Measurements from ENCODE around the gene MAD2L1. TPM values are rescaled to one million over a fixed set of nuclear protein-coding genes. Genes with fewer than 3 reads are reported as not detected.
"Not testable (repeated sequence)": the region's sequence is repeated elsewhere in the genome, so short reads cannot be mapped to it uniquely, and the experiment has no call there.

Gene MAD2L1
- total RNA-seq, result 10 to 100 TPM; 68.4 to 68.5 TPM

DNA sequence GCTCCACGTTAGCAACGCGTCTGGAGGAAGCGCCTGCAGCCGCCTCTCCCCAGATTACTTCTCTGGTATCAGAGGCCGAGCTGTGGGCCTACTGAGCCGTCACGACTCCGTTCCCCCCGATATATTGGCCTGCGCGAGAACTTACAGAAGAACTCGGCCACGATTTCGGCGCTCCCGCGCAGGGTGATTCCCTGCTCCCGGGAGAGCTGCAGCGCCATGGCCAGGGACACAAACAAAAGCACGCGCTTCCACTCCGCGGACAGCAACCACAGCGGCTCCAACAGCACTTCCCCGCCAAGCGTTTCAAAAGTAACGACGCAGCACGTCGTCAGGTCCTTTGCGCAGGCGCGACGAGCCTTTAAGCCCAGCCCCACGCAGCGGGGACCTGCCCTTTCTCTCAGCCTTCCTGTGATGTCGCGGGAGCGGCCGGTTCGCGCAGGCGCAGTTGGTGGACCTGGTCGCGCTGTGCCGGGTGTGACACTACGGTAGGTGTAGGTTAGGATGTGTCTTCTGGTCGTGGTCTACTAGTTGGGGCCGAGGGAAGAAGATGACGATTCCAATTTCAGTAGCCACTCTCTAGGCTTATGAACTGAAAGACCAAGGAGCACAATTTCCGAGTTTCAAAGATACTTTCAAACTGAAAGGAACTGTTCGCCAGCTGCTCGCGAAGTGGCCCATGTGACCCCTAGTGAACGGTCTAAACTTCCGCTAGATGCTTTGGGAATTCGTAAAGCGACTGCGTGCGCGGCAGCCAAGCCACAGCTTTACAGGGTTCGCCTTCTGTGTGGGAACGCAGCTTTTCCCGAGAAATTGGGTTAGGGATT, at the start of gene MAD2L1:
Gene MAD2L1 (minus strand): TSS at position 332 of the 824 bp plus-strand sequence. CDS start 114 bp downstream, at position 218.
- Mint-ChIP-seq H3K4me1 (ENCODE audit: low read depth) (peaks cover 63% of the 10 kb centered on the region), H3K36me3 (ENCODE audit: low read depth) (peaks cover 51% of the 10 kb centered on the region), H3K4me3 (peak within 1 kb of the TSS; percentile 90), H3K27me3 (ENCODE audit: low read depth) (no peaks in the 10 kb centered on the region), H3K27ac (peak within 1 kb of the TSS; percentile 99), H3K9me3 (ENCODE audit: insufficient read depth) (no peaks in the 10 kb centered on the region)
- DNase-seq, result peak; percentile 99
- CTCF ChIA-PET, result interaction anchor here (1.6 kb wide), 1 partner anchor 10 kb away, joined by 6 read pairs; no protein-coding TSS in a partner anchor
- peak; percentile 96 for ATAC-seq
- POLR2A ChIA-PET, result interaction anchor here (0.5 to 1.3 kb wide), 5 partner anchors 162 to 1133 kb away, joined by 3 to 4 read pairs (median 3); no protein-coding TSS in a partner anchor

DNA sequence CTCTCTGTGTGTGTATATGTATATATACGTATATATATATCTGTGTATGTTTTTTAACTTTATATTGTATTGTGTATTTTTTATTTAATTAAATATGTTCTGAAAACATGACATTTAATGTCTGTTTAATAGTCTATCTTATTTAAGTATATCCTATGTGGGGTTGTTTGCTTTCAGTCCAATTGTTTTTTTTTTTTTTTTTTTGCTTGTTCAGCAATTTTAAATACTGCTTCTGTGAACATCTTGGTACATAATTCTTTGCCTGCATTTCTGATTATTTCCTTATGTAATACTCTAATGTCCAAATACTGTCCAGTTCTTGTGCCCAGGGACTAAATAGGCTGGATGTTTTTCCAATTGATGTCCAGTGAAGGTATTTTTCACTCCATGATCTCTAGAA, 45.1 kb upstream of the MAD2L1 start:
- CTCF ChIA-PET, result no interaction called here
- Mint-ChIP-seq H3K4me1 (ENCODE audit: low read depth) (no peaks in the 10 kb centered on the region), H3K4me3 (no peak overlapping the region), H3K27ac (no peak overlapping the region), H3K27me3 (ENCODE audit: low read depth) (no peaks in the 10 kb centered on the region), H3K9me3 (ENCODE audit: insufficient read depth) (no peaks in the 10 kb centered on the region), H3K36me3 (ENCODE audit: low read depth) (no peaks in the 10 kb centered on the region)
- DNase-seq, result no peak
- ATAC-seq, result no peak
- POLR2A ChIA-PET, result interaction anchor here (0.6 kb wide), 1 partner anchor 15 kb away, joined by 3 read pairs; no protein-coding TSS in a partner anchor

DNA sequence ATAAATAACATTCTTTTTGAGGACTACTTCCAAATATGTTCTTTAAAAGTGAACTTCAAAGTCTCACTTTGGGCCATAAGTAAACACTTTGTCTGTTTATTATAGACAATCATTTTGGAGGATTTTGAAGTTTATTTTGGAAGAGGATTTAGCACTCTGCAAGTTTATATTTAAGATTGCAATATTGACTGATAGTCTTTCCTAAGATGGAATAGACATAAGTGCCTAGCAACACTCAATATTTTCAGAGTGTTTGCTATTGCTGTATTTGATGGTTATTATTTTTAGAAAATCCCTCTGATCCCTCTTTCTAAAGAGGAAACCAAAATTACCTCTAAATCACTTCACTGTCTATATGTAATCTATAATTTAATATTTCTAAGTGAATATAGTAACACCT, 42.8 kb upstream of the MAD2L1 start:
- H3K36me3 Mint-ChIP-seq (ENCODE audit: low read depth), result no peaks in the 10 kb centered on the region
- ATAC-seq, result no peak
- H3K4me3 Mint-ChIP-seq, result no peak overlapping the region
- ChIA-PET POLR2A (no interaction called here), CTCF (no interaction called here)
- H3K27ac Mint-ChIP-seq, result no peak overlapping the region
- no peaks in the 10 kb centered on the region for H3K9me3 Mint-ChIP-seq (ENCODE audit: insufficient read depth)
- H3K27me3 Mint-ChIP-seq (ENCODE audit: low read depth), result no peaks in the 10 kb centered on the region
- no peak for DNase-seq
- no peaks in the 10 kb centered on the region for H3K4me1 Mint-ChIP-seq (ENCODE audit: low read depth)

GRCh38 chr4:120105472-120105871, 38.8 kb upstream of the MAD2L1 start:
- Mint-ChIP-seq H3K4me1 (ENCODE audit: low read depth) (no peaks in the 10 kb centered on the region), H3K9me3 (ENCODE audit: insufficient read depth) (no peaks in the 10 kb centered on the region), H3K27ac (no peak overlapping the region), H3K27me3 (ENCODE audit: low read depth) (peaks cover 3% of the 10 kb centered on the region), H3K36me3 (ENCODE audit: low read depth) (no peaks in the 10 kb centered on the region), H3K4me3 (no peak overlapping the region)
- no peak for DNase-seq
- POLR2A ChIA-PET, result no interaction called here
- ATAC-seq, result no peak
- CTCF ChIA-PET, result no interaction called here

- peaks cover 2% of the 10 kb centered on the region for H3K27me3 Mint-ChIP-seq (ENCODE audit: low read depth)
- no peak for DNase-seq
- H3K27ac Mint-ChIP-seq, result no peak overlapping the region
- ATAC-seq, result no peak
- H3K9me3 Mint-ChIP-seq (ENCODE audit: insufficient read depth), result no peaks in the 10 kb centered on the region
- CTCF ChIA-PET, result no interaction called here
- POLR2A ChIA-PET, result interaction anchor here (0.6 to 0.7 kb wide), 2 partner anchors 14 to 15 kb away, joined by 3 read pairs; no protein-coding TSS in a partner anchor
- no peaks in the 10 kb centered on the region for H3K36me3 Mint-ChIP-seq (ENCODE audit: low read depth)
- peaks cover 4% of the 10 kb centered on the region for H3K4me1 Mint-ChIP-seq (ENCODE audit: low read depth)
- H3K4me3 Mint-ChIP-seq, result no peak overlapping the region
Measured at GRCh38 chr4:120096508-120097297, 30.1 kb upstream of the MAD2L1 start.

GRCh38 chr4:120088507-120088906, 21.9 kb upstream of the MAD2L1 start:
- Mint-ChIP-seq H3K4me1 (ENCODE audit: low read depth) (peaks cover 12% of the 10 kb centered on the region), H3K27me3 (ENCODE audit: low read depth) (peaks cover 8% of the 10 kb centered on the region), H3K9me3 (ENCODE audit: insufficient read depth) (no peaks in the 10 kb centered on the region), H3K4me3 (no peak overlapping the region), H3K27ac (no peak overlapping the region), H3K36me3 (ENCODE audit: low read depth) (no peaks in the 10 kb centered on the region)
- CTCF ChIA-PET, result no interaction called here
- POLR2A ChIA-PET, result no interaction called here
- DNase-seq (no peak), ATAC-seq (no peak)

DNA sequence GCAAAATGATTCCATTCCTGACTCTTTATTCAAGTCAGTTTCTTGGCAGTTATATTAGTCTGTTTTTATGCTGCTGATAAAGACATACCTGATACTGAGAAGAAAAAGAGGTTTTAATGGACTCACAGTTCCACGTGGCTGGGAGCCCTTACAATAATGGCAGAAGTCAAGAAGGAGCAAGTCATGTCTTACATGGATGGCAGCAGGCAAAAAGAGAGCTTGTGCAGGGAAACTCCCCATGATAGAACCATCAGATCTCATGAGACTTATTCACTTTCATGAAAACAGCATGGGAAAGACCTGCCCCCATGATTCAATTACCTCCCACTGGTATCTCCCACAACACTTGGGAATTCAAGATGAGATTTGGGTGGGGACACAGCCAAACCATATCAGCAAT, 21.4 kb upstream of the MAD2L1 start:
- H3K27me3 Mint-ChIP-seq (ENCODE audit: low read depth); H3K9me3 Mint-ChIP-seq (ENCODE audit: insufficient read depth); ATAC-seq; H3K27ac Mint-ChIP-seq; POLR2A ChIA-PET; H3K4me3 Mint-ChIP-seq; DNase-seq; CTCF ChIA-PET; H3K36me3 Mint-ChIP-seq (ENCODE audit: low read depth): not testable (repeated sequence)
- H3K4me1 Mint-ChIP-seq (ENCODE audit: low read depth), result peaks cover 12% of the 10 kb centered on the region

DNA sequence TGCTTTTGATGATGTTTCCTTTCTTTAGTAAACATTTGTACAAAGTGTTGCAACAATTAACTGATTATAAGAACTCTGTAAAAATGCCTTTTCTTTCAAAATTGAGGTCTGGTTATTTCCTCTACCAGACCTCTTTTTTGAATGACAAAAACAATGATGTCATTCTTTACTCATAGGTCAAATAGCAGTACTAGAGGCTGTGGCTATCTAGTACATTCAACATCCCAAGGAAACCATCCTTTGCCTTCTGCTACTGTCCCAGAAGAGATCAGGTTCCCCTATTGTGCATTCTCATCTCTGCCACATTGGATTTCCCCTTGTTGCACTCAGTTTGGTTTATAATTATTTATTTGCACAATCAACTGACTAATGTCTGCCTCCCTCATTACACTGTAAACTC, 19.1 kb upstream of the MAD2L1 start:
- CTCF ChIA-PET, result no interaction called here
- Mint-ChIP-seq H3K9me3 (ENCODE audit: insufficient read depth) (no peaks in the 10 kb centered on the region), H3K27me3 (ENCODE audit: low read depth) (peaks cover 13% of the 10 kb centered on the region), H3K36me3 (ENCODE audit: low read depth) (no peaks in the 10 kb centered on the region), H3K27ac (no peak overlapping the region), H3K4me1 (ENCODE audit: low read depth) (no peaks in the 10 kb centered on the region), H3K4me3 (no peak overlapping the region)
- DNase-seq (no peak), ATAC-seq (no peak)
- POLR2A ChIA-PET, result no interaction called here

- H3K9me3 Mint-ChIP-seq (ENCODE audit: insufficient read depth), result no peaks in the 10 kb centered on the region
- CTCF ChIA-PET, result no interaction called here
- H3K36me3 Mint-ChIP-seq (ENCODE audit: low read depth), result no peaks in the 10 kb centered on the region
- H3K27me3 Mint-ChIP-seq (ENCODE audit: low read depth), result peaks cover 13% of the 10 kb centered on the region
- no peaks in the 10 kb centered on the region for H3K4me1 Mint-ChIP-seq (ENCODE audit: low read depth)
- POLR2A ChIA-PET, result no interaction called here
- H3K27ac Mint-ChIP-seq, result no peak overlapping the region
- DNase-seq (no peak), ATAC-seq (no peak)
- H3K4me3 Mint-ChIP-seq, result no peak overlapping the region
Measured at GRCh38 chr4:120084327-120084726, 17.7 kb upstream of the MAD2L1 start.

- Mint-ChIP-seq H3K4me3 (no peak overlapping the region), H3K36me3 (ENCODE audit: low read depth) (no peaks in the 10 kb centered on the region), H3K4me1 (ENCODE audit: low read depth) (no peaks in the 10 kb centered on the region), H3K27me3 (ENCODE audit: low read depth) (peaks cover 13% of the 10 kb centered on the region), H3K27ac (no peak overlapping the region), H3K9me3 (ENCODE audit: insufficient read depth) (no peaks in the 10 kb centered on the region)
- ATAC-seq (no peak), DNase-seq (no peak)
- POLR2A ChIA-PET, result no interaction called here
- CTCF ChIA-PET, result no interaction called here
Measured at GRCh38 chr4:120083152-120083551, 16.5 kb upstream of the MAD2L1 start.

DNA sequence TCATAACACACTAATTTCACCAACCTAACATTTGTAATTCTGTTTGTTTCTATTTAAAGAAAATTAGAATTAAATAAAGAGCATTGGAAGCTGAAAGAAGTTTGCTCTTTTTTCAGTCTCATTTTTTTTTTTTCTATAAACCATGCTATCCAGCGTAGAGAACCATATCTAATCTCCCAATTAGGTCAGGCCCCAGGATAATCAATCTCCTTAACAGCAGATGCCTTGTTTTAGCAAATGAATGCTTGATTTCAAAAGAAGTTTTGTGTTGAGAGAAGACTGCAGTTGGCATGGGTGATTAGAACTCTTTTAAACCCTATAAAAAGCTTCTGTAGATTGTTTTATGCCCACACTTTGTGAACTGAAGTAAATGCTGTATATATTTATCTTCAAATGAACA, 15.6 kb upstream of the MAD2L1 start:
- no peak overlapping the region for H3K4me3 Mint-ChIP-seq
- DNase-seq (no peak), ATAC-seq (no peak)
- H3K9me3 Mint-ChIP-seq (ENCODE audit: insufficient read depth), result no peaks in the 10 kb centered on the region
- H3K27ac Mint-ChIP-seq, result no peak overlapping the region
- H3K4me1 Mint-ChIP-seq (ENCODE audit: low read depth), result no peaks in the 10 kb centered on the region
- peaks cover 10% of the 10 kb centered on the region for H3K27me3 Mint-ChIP-seq (ENCODE audit: low read depth)
- CTCF ChIA-PET, result no interaction called here
- POLR2A ChIA-PET, result interaction anchor here (0.6 kb wide), 1 partner anchor 746 kb away, joined by 5 read pairs; no protein-coding TSS in a partner anchor
- no peaks in the 10 kb centered on the region for H3K36me3 Mint-ChIP-seq (ENCODE audit: low read depth)

GRCh38 chr4:120081726-120082125, 15.1 kb upstream of the MAD2L1 start:
- Mint-ChIP-seq H3K27ac (no peak overlapping the region), H3K27me3 (ENCODE audit: low read depth) (peaks cover 10% of the 10 kb centered on the region), H3K4me1 (ENCODE audit: low read depth) (no peaks in the 10 kb centered on the region), H3K36me3 (ENCODE audit: low read depth) (no peaks in the 10 kb centered on the region), H3K9me3 (ENCODE audit: insufficient read depth) (no peaks in the 10 kb centered on the region), H3K4me3 (no peak overlapping the region)
- POLR2A ChIA-PET, result interaction anchor here (0.6 kb wide), 1 partner anchor 745 kb away, joined by 5 read pairs; no protein-coding TSS in a partner anchor
- CTCF ChIA-PET, result no interaction called here
- DNase-seq, result no peak
- ATAC-seq, result no peak
